ENCODE measurements around the gene RCC1. TPM values are rescaled to one million over a fixed set of nuclear protein-coding genes. Genes with fewer than 3 reads are reported as not detected.
"Not testable (repeated sequence)": the region's sequence is repeated elsewhere in the genome, so short reads cannot be mapped to it uniquely, and the experiment has no call there.

The RCC1 gene
- total RNA-seq, 6 experiments from 2014 or later = 30.9 to 45.4 (median 38.4) TPM

DNA sequence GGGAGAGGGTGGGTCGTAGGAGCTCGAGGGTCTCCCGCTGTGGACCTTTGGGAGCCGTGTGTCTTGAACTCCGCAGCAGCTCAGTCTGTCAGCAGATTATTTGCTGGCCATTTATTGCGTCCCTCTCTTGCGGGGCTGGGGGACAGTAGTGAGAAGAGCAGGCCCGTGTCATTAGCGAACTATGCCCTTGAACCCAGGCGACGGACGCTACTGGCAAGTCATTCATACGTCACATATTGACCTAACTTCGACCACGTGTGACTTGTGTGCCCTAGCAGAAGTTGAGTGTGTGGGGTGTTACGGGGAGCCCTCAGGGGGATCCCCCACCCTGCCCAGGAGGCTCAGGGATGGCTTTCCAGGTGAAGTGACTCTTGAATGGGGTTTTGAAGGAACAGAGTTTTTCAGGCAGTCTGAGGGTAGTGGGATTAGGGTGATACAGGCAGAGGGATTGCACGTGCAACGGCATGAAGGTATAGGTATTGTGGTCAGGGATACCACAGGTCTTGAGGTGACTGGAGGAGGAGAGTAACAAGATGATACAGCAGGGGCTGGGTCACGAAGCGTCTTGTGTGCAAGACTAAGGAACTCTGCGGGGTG is 13.0 kb downstream of the RCC1 start:
- peak; percentile 31 for DNase-seq
- H3K36me3 Mint-ChIP-seq (ENCODE audit: low read depth) = peaks cover 4% of the 10 kb centered on the region
- H3K27me3 Mint-ChIP-seq (ENCODE audit: insufficient read depth) = peaks cover 23% of the 10 kb centered on the region
- H3K9me3 Mint-ChIP-seq = no peaks in the 10 kb centered on the region; the same call in 1 of the 2 replicates
- H3K4me1 Mint-ChIP-seq (ENCODE audit: low read depth) = peaks cover 24% of the 10 kb centered on the region
- TF ChIP-seq, protein P1, sequence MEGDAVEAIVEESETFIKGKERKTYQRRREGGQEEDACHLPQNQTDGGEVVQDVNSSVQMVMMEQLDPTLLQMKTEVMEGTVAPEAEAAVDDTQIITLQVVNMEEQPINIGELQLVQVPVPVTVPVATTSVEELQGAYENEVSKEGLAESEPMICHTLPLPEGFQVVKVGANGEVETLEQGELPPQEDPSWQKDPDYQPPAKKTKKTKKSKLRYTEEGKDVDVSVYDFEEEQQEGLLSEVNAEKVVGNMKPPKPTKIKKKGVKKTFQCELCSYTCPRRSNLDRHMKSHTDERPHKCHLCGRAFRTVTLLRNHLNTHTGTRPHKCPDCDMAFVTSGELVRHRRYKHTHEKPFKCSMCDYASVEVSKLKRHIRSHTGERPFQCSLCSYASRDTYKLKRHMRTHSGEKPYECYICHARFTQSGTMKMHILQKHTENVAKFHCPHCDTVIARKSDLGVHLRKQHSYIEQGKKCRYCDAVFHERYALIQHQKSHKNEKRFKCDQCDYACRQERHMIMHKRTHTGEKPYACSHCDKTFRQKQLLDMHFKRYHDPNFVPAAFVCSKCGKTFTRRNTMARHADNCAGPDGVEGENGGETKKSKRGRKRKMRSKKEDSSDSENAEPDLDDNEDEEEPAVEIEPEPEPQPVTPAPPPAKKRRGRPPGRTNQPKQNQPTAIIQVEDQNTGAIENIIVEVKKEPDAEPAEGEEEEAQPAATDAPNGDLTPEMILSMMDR (IDR thresholded peaks at IDR 0.05) = no peak
- H3K27ac Mint-ChIP-seq = peak overlapping the region; percentile 80
- H3K4me3 Mint-ChIP-seq = peak overlapping the region; percentile 88

DNA sequence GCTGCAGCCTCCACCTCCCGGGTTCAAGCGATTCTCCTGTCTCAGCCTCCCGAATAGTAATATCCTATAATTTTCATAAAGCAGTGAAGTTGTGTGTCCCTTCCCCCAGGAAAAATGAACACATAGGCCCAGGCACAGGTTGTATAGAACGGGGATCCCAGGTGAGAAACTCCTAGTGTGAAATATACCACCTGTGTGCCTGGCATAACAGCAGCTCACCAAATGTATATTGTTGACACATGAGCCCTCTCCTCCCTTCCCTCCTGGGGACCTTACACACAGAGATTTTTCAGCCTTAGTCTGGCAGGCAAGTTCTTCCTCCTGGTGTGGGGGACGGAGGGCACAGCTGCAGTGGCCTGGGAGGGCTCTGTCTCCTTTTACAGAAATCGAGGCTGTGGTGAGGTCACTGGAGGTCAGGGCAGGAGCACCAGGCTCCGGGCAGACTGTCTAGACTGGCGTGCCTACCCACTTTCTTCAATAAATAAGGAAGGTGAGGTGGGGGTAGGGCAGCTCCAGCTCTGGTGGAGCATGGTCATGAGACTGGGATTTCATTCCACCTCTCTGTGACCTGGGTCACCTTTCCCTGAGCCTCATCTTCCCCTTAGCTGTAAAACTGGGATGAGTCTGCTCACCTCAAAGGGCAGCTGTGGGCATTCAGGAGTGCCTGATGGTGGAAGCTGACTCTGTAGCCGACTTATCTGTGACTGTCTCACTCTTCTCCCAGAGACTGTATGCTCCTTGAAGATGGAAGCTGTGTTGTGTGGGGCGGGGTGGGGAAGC is 14.3 kb downstream of the RCC1 start:
- TF ChIP-seq, protein P1 (IDR thresholded peaks at IDR 0.05) = no peak
- DNase-seq = no peak
- peaks cover 10% of the 10 kb centered on the region for H3K27me3 Mint-ChIP-seq (ENCODE audit: insufficient read depth)
- H3K4me1 Mint-ChIP-seq (ENCODE audit: low read depth) = peaks cover 24% of the 10 kb centered on the region
- H3K36me3 Mint-ChIP-seq (ENCODE audit: low read depth) = peaks cover 5% of the 10 kb centered on the region
- no peak overlapping the region for H3K27ac Mint-ChIP-seq
- no peaks in the 10 kb centered on the region; the same call in 1 of the 2 replicates for H3K9me3 Mint-ChIP-seq
- peak overlapping the region; percentile 37 for H3K4me3 Mint-ChIP-seq

DNA sequence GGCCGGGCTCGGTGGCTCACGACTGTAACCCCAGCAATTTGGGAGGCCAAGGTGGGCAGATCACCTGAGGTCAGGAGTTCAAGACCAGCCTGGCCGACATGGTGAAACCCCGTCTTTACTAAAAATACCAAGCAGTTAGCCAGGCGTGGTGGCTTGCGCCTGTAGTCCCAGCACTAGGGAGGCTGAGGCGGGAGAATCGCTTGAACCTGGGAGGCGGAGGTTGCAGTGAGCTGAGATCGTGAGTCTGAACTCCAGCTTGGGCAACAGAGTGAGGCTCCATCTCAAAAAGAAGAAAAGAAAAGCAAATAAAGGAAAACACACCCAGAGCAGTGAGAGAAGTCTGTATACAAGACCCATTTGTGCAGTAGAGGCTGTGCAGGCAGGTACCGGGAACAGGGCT is 15.0 kb downstream of the RCC1 start:
- H3K27me3 Mint-ChIP-seq (ENCODE audit: insufficient read depth); DNase-seq; H3K4me3 Mint-ChIP-seq; H3K27ac Mint-ChIP-seq; H3K9me3 Mint-ChIP-seq; H3K36me3 Mint-ChIP-seq (ENCODE audit: low read depth): not testable (repeated sequence)
- peaks cover 28% of the 10 kb centered on the region for H3K4me1 Mint-ChIP-seq (ENCODE audit: low read depth)

DNA sequence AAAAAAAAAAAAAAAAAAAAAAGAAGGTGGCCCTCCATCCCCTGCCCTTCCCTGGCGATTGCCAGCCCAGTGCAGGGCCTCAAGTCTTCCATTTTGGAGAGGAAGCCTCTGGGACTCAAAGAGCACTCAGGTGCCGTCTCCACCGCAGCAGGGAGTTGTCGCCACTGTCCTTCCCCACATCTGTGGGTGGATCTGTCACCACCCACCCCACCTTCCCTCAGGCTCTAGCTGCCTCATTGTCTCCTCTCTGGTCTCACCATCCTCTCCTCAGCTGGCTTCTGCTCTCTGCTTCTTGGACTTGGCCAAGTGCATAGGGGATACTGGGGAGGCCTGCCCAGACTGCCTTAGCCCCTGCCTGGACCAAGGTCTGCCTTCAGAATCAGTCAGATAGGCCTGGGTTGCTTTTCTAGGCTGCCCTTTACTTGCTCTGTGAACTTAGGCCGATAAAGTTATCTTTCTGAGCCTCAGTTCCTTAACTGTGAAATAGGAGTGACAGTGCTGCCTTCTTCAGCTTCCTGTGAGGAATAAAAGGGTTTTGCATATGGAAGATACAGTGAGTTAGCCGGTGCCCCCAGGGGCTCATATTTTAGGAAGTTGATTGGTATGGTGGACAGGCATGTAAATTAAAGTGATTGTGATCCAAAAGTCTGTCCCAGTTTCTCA is 15.8 kb downstream of the RCC1 start:
- H3K36me3 Mint-ChIP-seq (ENCODE audit: low read depth) = peaks cover 5% of the 10 kb centered on the region
- H3K9me3 Mint-ChIP-seq = no peaks in the 10 kb centered on the region
- H3K27me3 Mint-ChIP-seq (ENCODE audit: insufficient read depth) = peaks cover 6% of the 10 kb centered on the region; the same call in 1 of the 2 replicates
- H3K4me1 Mint-ChIP-seq (ENCODE audit: low read depth) = peaks cover 35% of the 10 kb centered on the region
- H3K27ac Mint-ChIP-seq = no peak overlapping the region
- no peak overlapping the region for H3K4me3 Mint-ChIP-seq
- DNase-seq = no peak
- TF ChIP-seq, protein P1 (IDR thresholded peaks at IDR 0.05) = no peak

DNA sequence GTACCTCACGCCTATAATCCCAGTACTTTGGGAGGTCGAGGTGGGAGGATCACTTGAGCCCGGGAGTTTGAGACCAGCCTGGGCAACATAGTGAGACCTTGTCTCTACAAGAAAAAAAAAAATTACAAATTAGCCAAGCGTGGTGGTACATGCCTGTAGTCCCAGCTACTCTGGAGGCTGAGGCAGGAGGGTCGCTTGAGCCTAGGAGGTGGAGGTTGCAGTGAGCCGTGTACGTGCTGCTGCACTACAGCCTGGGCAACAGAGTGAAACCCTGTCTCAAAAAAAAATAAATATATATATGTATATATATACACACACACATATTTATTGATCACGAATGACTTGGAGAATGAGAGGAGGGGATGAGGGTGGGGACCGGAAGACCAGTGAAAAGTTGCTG is 16.7 kb downstream of the RCC1 start:
- H3K27me3 Mint-ChIP-seq (ENCODE audit: insufficient read depth); H3K9me3 Mint-ChIP-seq; H3K36me3 Mint-ChIP-seq (ENCODE audit: low read depth); H3K4me3 Mint-ChIP-seq; H3K27ac Mint-ChIP-seq; DNase-seq: not testable (repeated sequence)
- H3K4me1 Mint-ChIP-seq (ENCODE audit: low read depth) = peaks cover 37% of the 10 kb centered on the region

DNA sequence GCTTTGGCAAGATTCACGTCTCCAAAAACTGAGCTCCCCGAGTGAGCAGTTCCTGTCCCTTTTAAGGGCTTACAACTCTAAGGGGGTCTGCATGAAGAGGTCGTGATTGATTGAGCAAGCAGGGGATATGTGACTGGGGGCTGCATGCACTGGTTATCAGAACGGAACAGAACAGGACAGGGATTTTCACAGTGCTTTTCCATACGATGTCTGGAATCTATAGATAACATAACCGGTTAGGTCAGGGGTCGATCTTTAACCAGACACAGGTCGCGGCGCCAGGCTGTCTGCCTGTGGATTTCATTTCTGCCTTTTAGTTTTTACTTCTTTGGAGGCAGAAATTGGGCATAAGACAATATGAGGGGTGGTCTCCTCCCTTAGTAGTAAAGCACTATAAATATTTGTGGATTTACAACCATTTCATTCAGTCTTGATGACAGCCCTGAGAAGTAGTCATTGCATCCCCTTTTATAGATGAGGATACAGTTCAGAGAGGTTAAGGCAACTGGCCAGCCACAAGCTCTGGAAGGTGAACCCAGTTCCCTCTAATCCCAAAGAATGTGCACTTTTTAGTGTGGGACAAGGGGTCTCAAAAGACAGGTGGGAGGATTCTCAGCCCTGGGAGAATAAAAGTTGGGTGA is 19.3 kb downstream of the RCC1 start:
- not testable (repeated sequence) for H3K36me3 Mint-ChIP-seq (ENCODE audit: low read depth); H3K27ac Mint-ChIP-seq; DNase-seq; H3K27me3 Mint-ChIP-seq (ENCODE audit: insufficient read depth); H3K9me3 Mint-ChIP-seq; H3K4me3 Mint-ChIP-seq
- H3K4me1 Mint-ChIP-seq (ENCODE audit: low read depth) = peaks cover 25% of the 10 kb centered on the region
